Neural progenitor cell (in vitro differentiated cells): ENCODE results near the gene INHA. TPM values are rescaled to one million over a fixed set of nuclear protein-coding genes. Genes with fewer than 3 reads are reported as not detected.
A peak's percentile ranks its signal among the peaks of the same experiment; 100 is the strongest.

Experiments used
- DNase-seq: peaks from one replicate; pipeline ENCODE4 v3.0.0-alpha.2; 2016; ENCODE audit warnings: low spot score
- H2AFZ ChIP-seq: fragments of 200-600 bp; sonication (generic); replicated peaks from 2 replicates; pipeline ENCODE4 v1.6.1; 2016; ENCODE audit warnings: antibody characterized with exemption
- H3F3A ChIP-seq: fragments of 200-600 bp; sonication (generic); 2 replicates; pipeline ENCODE4 v1.6.1; 2016; ENCODE audit warnings: antibody characterized with exemption, low read depth
- H3K27ac ChIP-seq: fragments of 200-600 bp; sonication (generic); 2 replicates; pipeline ENCODE4 v1.5.1; 2016; ENCODE audit warnings: mild to moderate bottlenecking
- H3K27me3 ChIP-seq: fragments of 200-600 bp; sonication (generic); 2 replicates; pipeline ENCODE4 v1.6.1; 2016; ENCODE audit warnings: mild to moderate bottlenecking, moderate library complexity
- H3K36me3 ChIP-seq: fragments of 200-600 bp; sonication (generic); 2 replicates; pipeline ENCODE4 v1.5.1; 2016
- H3K4me1 ChIP-seq: fragments of 200-600 bp; sonication (generic); 2 replicates; pipeline ENCODE4 v1.6.1; 2016; ENCODE audit warnings: mixed run types
- H3K4me2 ChIP-seq: fragments of 200-600 bp; sonication (generic); 2 replicates; pipeline ENCODE4 v1.6.1; 2016
- H3K4me3 ChIP-seq: fragments of 200-600 bp; sonication (generic); 2 replicates; pipeline ENCODE4 v1.5.1; 2016
- H3K79me2 ChIP-seq: fragments of 200-600 bp; sonication (generic); 2 replicates; pipeline ENCODE4 v1.6.1; 2016; ENCODE audit warnings: low read depth
- H3K9ac ChIP-seq: fragments of 200-600 bp; sonication (generic); 2 replicates; pipeline ENCODE4 v1.6.1; 2016
- H3K9me3 ChIP-seq: fragments of 200-600 bp; sonication (generic); 2 replicates; pipeline ENCODE4 v1.5.1; 2016; ENCODE audit warnings: low read depth
- H4K20me1 ChIP-seq: fragments of 200-600 bp; sonication (generic); 2 replicates; pipeline ENCODE4 v1.6.1; 2016; ENCODE audit warnings: low read depth
- H3K27ac Mint-ChIP-seq: 3 replicates; pipeline ENCODE4 v1.8.0; 2021; ENCODE audit warnings: mixed read lengths
- H3K27me3 Mint-ChIP-seq: 2 replicates; pipeline ENCODE4 v1.8.0; 2022; ENCODE audit warnings: low read depth, mild to moderate bottlenecking, inconsistent platforms, moderate library complexity, mixed read lengths; ENCODE audit not compliant: insufficient read depth
- H3K36me3 Mint-ChIP-seq: 3 replicates; pipeline ENCODE4 v1.8.0; 2021; ENCODE audit warnings: mixed read lengths
- H3K4me1 Mint-ChIP-seq: 3 replicates; pipeline ENCODE4 v1.8.0; 2021; ENCODE audit warnings: mixed read lengths
- H3K4me3 Mint-ChIP-seq: 3 replicates; pipeline ENCODE4 v1.8.0; 2021; ENCODE audit warnings: mild to moderate bottlenecking, moderate library complexity, mixed read lengths
- H3K9me3 Mint-ChIP-seq: 3 replicates; pipeline ENCODE4 v1.8.0; 2020; ENCODE audit warnings: mixed read lengths
- CTCF ChIP-seq: fragments of 200-600 bp; sonication (generic); IDR thresholded peaks from 2 replicates; pipeline ENCODE4 v1.5.1; 2017; ENCODE audit warnings: antibody characterized with exemption, mild to moderate bottlenecking
- EZH2 ChIP-seq: fragments of 200-600 bp; sonication (generic); IDR thresholded peaks from 2 replicates; pipeline ENCODE4 v1.6.1; 2017; ENCODE audit warnings: antibody characterized with exemption, mild to moderate bottlenecking, moderate library complexity
- EZH2phosphoT487 ChIP-seq: fragments of 200-600 bp; sonication (generic); IDR thresholded peaks from 2 replicates; pipeline ENCODE4 v1.6.1; 2017; ENCODE audit warnings: antibody characterized with exemption
- total RNA-seq: library from RNA; depleted of rRNA; stranded (reverse); fragments of >200 nt; gene quantifications from 2 replicates; pipeline ENCODE4 v1.2.3, GENCODE V29; 2015; ENCODE audit warnings: low replicate concordance

INHA gene
- total RNA-seq, 1 donor from 2014 or later, result not detected

- H3K27me3 ChIP-seq, result no peaks in the 10 kb centered on the region
- no peak overlapping the region for H3K27ac ChIP-seq
- H3K4me1 ChIP-seq, result no peaks in the 10 kb centered on the region
- Mint-ChIP-seq H3K27me3 (peaks cover 2% of the 10 kb centered on the region), H3K4me3 (no peak overlapping the region), H3K36me3 (peaks cover 25% of the 10 kb centered on the region), H3K9me3 (no peaks in the 10 kb centered on the region), H3K27ac (peak overlapping the region; percentile 17), H3K4me1 (no peaks in the 10 kb centered on the region)
- no peak for DNase-seq
- no peak overlapping the region for H2AFZ ChIP-seq
- no peak overlapping the region for H3K9ac ChIP-seq
- peaks cover 4% of the 10 kb centered on the region for H3F3A ChIP-seq
- no peak overlapping the region for H3K4me2 ChIP-seq
- H4K20me1 ChIP-seq, result no peaks in the 10 kb centered on the region
- H3K4me3 ChIP-seq, result no peak overlapping the region
- H3K36me3 ChIP-seq, result no peaks in the 10 kb centered on the region
- TF ChIP-seq CTCF (no peak), EZH2phosphoT487 (no peak), EZH2 (no peak)
- no peaks in the 10 kb centered on the region for H3K79me2 ChIP-seq
- no peaks in the 10 kb centered on the region for H3K9me3 ChIP-seq
Measured at GRCh38 chr2:219603771-219604170, 31.7 kb downstream of the INHA start.

- no peaks in the 10 kb centered on the region for H3K4me1 ChIP-seq
- TF ChIP-seq EZH2 (no peak), CTCF (no peak), EZH2phosphoT487 (no peak)
- Mint-ChIP-seq H3K4me3 (no peak overlapping the region), H3K27me3 (peaks cover 2% of the 10 kb centered on the region), H3K36me3 (peaks cover 28% of the 10 kb centered on the region), H3K4me1 (no peaks in the 10 kb centered on the region), H3K9me3 (no peaks in the 10 kb centered on the region), H3K27ac (no peak overlapping the region)
- no peaks in the 10 kb centered on the region for H3F3A ChIP-seq
- no peaks in the 10 kb centered on the region for H3K9me3 ChIP-seq
- H3K4me2 ChIP-seq, result no peak overlapping the region
- H3K4me3 ChIP-seq, result no peak overlapping the region
- H3K27me3 ChIP-seq, result no peaks in the 10 kb centered on the region
- H2AFZ ChIP-seq, result no peak overlapping the region
- no peak overlapping the region for H3K9ac ChIP-seq
- H3K36me3 ChIP-seq, result no peaks in the 10 kb centered on the region
- no peaks in the 10 kb centered on the region for H4K20me1 ChIP-seq
- DNase-seq, result no peak
- no peaks in the 10 kb centered on the region for H3K79me2 ChIP-seq
- H3K27ac ChIP-seq, result no peak overlapping the region
Measured at GRCh38 chr2:219605607-219605954, 33.5 kb downstream of the INHA start.

GRCh38 chr2:219607931-219608330, 35.8 kb downstream of the INHA start:
- H3K27ac Mint-ChIP-seq, result no peak overlapping the region
- Histone ChIP-seq H3K36me3 (no peaks in the 10 kb centered on the region), H3K27me3 (no peaks in the 10 kb centered on the region), H2AFZ (no peak overlapping the region), H3K4me2 (no peak overlapping the region), H3K4me3 (no peak overlapping the region), H3K27ac (no peak overlapping the region), H3K79me2 (no peaks in the 10 kb centered on the region), H3K9ac (no peak overlapping the region), H3K9me3 (no peaks in the 10 kb centered on the region), H4K20me1 (no peaks in the 10 kb centered on the region), H3K4me1 (no peaks in the 10 kb centered on the region), H3F3A (no peaks in the 10 kb centered on the region)
- peaks cover 5% of the 10 kb centered on the region for H3K27me3 Mint-ChIP-seq
- no peak for TF ChIP-seq EZH2phosphoT487
- TF ChIP-seq EZH2, result no peak
- TF ChIP-seq CTCF, result no peak
- peaks cover 30% of the 10 kb centered on the region for H3K36me3 Mint-ChIP-seq
- H3K9me3 Mint-ChIP-seq, result no peaks in the 10 kb centered on the region
- peaks cover 4% of the 10 kb centered on the region for H3K4me1 Mint-ChIP-seq
- H3K4me3 Mint-ChIP-seq, result no peak overlapping the region
- DNase-seq, result no peak
